A549 (cell line): ENCODE measurements around the gene CST4.

Experiments
- CEBPB ChIP-seq, 2 experiments: fragments of >200 bp in 1 of 2; sonication (Bioruptor Twin) in 1 of 2; formaldehyde crosslinking in 1 of 2; IDR thresholded peaks; 2 replicates each; pipeline ENCODE4 v1.6.1; 2012 to 2016
- CTCF ChIP-seq: fragments of >200 bp; sonication (Bioruptor Twin); formaldehyde crosslinking; IDR thresholded peaks from 3 replicates; pipeline ENCODE4 v1.5.1; 2016
- ESRRA ChIP-seq: fragments of 150-350 bp; IDR thresholded peaks from 2 replicates; pipeline ENCODE4 v1.6.1; 2014; ENCODE audit warnings: mild to moderate bottlenecking, low read length, borderline replicate concordance
- GATA3 ChIP-seq: IDR thresholded peaks from 2 replicates; pipeline ENCODE4 v1.6.1; 2012; ENCODE audit warnings: borderline replicate concordance
- MYC ChIP-seq: IDR thresholded peaks from 2 replicates; pipeline ENCODE4 v1.6.1; 2012; ENCODE audit warnings: mild to moderate bottlenecking, inconsistent platforms, low read length, improper control_type of control experiment, borderline replicate concordance
- PHF8 ChIP-seq: fragments of 200-600 bp; sonication (generic); IDR thresholded peaks from 2 replicates; pipeline ENCODE4 v1.6.1; 2016; ENCODE audit warnings: low read depth, mild to moderate bottlenecking, antibody characterized with exemption, moderate library complexity, borderline replicate concordance
- POLR2A ChIP-seq: IDR thresholded peaks from 2 replicates; pipeline ENCODE4 v1.6.1; 2012; ENCODE audit warnings: mild to moderate bottlenecking, low read length
- RCOR1 ChIP-seq: fragments of 150-350 bp; IDR thresholded peaks from 2 replicates; pipeline ENCODE4 v1.6.1; 2014; ENCODE audit warnings: antibody characterized with exemption, low read length, low read depth
- REST ChIP-seq: fragments of 200-600 bp; sonication (generic); IDR thresholded peaks from 2 replicates; pipeline ENCODE4 v1.6.1; 2016; ENCODE audit warnings: antibody characterized with exemption, mild to moderate bottlenecking, moderate library complexity
- USF2 ChIP-seq: fragments of 450-650 bp; IDR thresholded peaks from 2 replicates; pipeline ENCODE4 v1.6.1; 2014; ENCODE audit warnings: antibody characterized with exemption
- ZSCAN20 ChIP-seq: fragments of 250-450 bp; sonication (Bioruptor Pico); IDR thresholded peaks from 2 replicates; pipeline ENCODE4 v1.8.0; 2022; ENCODE audit warnings: mild to moderate bottlenecking, moderate library complexity

- TF ChIP-seq PHF8 (no peak), USF2 (no peak), CTCF (no peak), REST (no peak), ESRRA (no peak), CEBPB (IDR thresholded peaks at IDR 0.05) (no peak), POLR2A (no peak), GATA3 (no peak), ZSCAN20 (CRISPR knock-in tag) (no peak), MYC (no peak), RCOR1 (no peak)
Observed at GRCh38 chr20:23669327-23669726, 19.5 kb downstream of the CST4 start.
